ENCODE measurements around the gene CT45A2.
"Not testable (repeated sequence)": the region's sequence is repeated elsewhere in the genome, so short reads cannot be mapped to it uniquely, and the experiment has no call there.

Gene CT45A2

GRCh38 chrX:135819912-135820311 lies at the start of gene CT45A2:
CT45A2 (minus strand) TSS chrX:135820012; CDS start chrX:135816265, 3,747 bp downstream.
- not testable (repeated sequence) for DNase-seq

- DNase-seq, result not testable (repeated sequence)
Measured at GRCh38 chrX:135854438-135854837, 34.6 kb upstream of the CT45A2 start, which contains the start of gene CT45A8. CT45A8 (minus strand) TSS chrX:135854538; CDS start chrX:135850783, 3,755 bp downstream.

- DNase-seq, result not testable (repeated sequence)
Measured at GRCh38 chrX:135837180-135837579, 17.4 kb upstream of the CT45A2 start, which contains the start of gene CT45A7. CT45A7 (minus strand) TSS chrX:135837280; CDS start chrX:135833533, 3,747 bp downstream.

GRCh38 chrX:135802687-135803086 lies 17.1 kb downstream of the CT45A2 start, which contains the start of gene CT45A6:
CT45A6 (minus strand) TSS chrX:135802787; CDS start chrX:135798993, 3,794 bp downstream.
- DNase-seq, result not testable (repeated sequence)

GRCh38 chrX:135785403-135785802 lies 34.4 kb downstream of the CT45A2 start, which contains the start of gene CT45A5:
CT45A5 (minus strand) TSS chrX:135785503; CDS start chrX:135781729, 3,774 bp downstream.
- DNase-seq, result not testable (repeated sequence)

GRCh38 chrX:135768091-135768490 lies 51.7 kb downstream of the CT45A2 start, which contains the start of gene CT45A3:
CT45A3 (minus strand) TSS chrX:135768191; CDS start chrX:135764444, 3,747 bp downstream.
- not testable (repeated sequence) for DNase-seq
